Measurements from ENCODE around the gene GTF3C2. TPM values are rescaled to one million over a fixed set of nuclear protein-coding genes. Genes with fewer than 3 reads are reported as not detected.
A peak's percentile ranks its signal among the peaks of the same experiment; 100 is the strongest.

GTF3C2 gene
- total RNA-seq, 2 donors from 2014 or later = 19.1 to 19.7 TPM

- peak overlapping the region; percentile 15 to 29 for H3K27ac ChIP-seq
- H3K4me1 ChIP-seq = peaks cover 0 to 46% of the 10 kb centered on the region in 2 donors
- H3K4me3 ChIP-seq = no peak overlapping the region
These were observed 64.7 kb downstream of the GTF3C2 start for GRCh38 chr2:27291865-27292264.

DNA sequence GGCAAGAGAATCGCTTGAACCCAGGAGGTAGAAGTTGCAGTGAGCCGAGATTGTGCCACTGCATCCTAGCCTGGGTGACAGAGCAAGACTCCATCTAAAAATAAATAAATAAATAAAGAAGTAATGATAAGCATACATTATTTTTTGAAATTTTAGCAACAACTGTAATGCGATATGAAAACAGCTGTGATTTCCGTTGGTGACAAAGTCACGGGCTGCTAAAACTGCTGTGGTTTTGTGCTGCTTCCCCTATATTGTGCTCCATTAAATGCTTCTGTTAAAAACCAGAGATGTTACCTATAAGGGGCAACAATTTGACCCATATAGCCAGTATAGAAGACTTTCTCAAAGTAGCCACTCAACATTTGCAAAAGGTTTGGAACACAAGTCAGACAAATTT, 66.0 kb downstream of the GTF3C2 start:
- H3K4me1 ChIP-seq = peaks cover 0 to 48% of the 10 kb centered on the region in 2 donors
- no peak overlapping the region for H3K4me3 ChIP-seq
- H3K27me3 ChIP-seq = no peaks in the 10 kb centered on the region
- H3K9me3 ChIP-seq = no peaks in the 10 kb centered on the region
- DNase-seq (ENCODE audit: low spot score) = no peak
- TF ChIP-seq CTCF (IDR thresholded peaks at IDR 0.05) = no peak
- H3K36me3 ChIP-seq = no peaks in the 10 kb centered on the region
- H3K27ac ChIP-seq = no peak overlapping the region

More at GRCh38 chr2:27291865-27292264, 64.7 kb downstream of the GTF3C2 start:
- TF ChIP-seq CTCF (IDR thresholded peaks at IDR 0.05) = no peak
- DNase-seq (ENCODE audit: low spot score) = no peak
- no peaks in the 10 kb centered on the region for H3K27me3 ChIP-seq
- no peaks in the 10 kb centered on the region for H3K36me3 ChIP-seq
- no peaks in the 10 kb centered on the region for H3K9me3 ChIP-seq

DNA sequence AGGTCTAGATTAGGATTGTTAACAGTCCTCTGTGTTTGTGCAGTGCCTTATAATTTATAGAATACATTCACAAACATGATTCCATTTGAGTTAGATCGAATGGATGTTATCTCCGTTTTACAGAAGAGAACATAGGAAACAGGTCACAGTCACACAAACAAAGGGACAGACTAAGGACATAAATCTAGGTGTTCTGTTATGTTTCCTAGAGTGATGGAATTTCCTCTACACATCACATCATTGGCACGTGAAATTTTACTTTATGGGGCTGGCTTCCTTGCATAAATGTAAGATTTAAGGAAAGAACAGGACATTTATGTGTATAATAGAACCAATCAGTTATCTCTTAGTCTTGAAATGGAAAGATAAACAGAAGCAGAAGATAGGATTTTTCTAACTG, 68.0 kb downstream of the GTF3C2 start:
- no peak for TF ChIP-seq CTCF (IDR thresholded peaks at IDR 0.05)
- H3K27me3 ChIP-seq = no peaks in the 10 kb centered on the region
- peak overlapping the region in 1 of 2 donors; percentile 21 for H3K27ac ChIP-seq
- H3K9me3 ChIP-seq = no peaks in the 10 kb centered on the region
- no peaks in the 10 kb centered on the region for H3K36me3 ChIP-seq
- no peak overlapping the region for H3K4me3 ChIP-seq
- H3K4me1 ChIP-seq = peaks cover 0 to 35% of the 10 kb centered on the region in 2 donors
- DNase-seq (ENCODE audit: low spot score) = no peak

DNA sequence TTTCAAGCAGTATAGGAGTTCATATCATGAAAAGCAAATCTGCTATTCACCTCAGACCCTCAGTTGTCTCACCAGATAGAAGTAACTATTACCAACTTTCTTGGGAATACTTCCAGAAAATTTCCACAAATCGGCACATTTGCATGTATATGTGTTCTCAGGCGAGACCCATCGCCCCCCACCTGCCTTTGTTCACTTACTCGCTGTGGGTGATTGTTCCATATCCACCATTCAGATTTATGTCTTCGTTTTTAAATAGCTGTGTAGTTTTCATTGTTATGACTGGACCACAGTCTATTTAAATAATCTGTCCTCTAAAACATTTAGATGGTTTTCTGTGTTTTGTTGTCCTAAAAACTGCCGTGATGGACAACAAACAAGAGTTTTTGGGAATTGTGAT, 71.1 kb downstream of the GTF3C2 start:
- Histone ChIP-seq H3K36me3 (no peaks in the 10 kb centered on the region), H3K4me1 (peaks cover 0 to 37% of the 10 kb centered on the region in 2 donors), H3K27ac (peak overlapping the region in 1 of 2 donors; percentile 19), H3K9me3 (no peaks in the 10 kb centered on the region), H3K4me3 (peak overlapping the region; percentile 48 to 65), H3K27me3 (no peaks in the 10 kb centered on the region)
- no peak for DNase-seq (ENCODE audit: low spot score)
- no peak for TF ChIP-seq CTCF (IDR thresholded peaks at IDR 0.05)

DNA sequence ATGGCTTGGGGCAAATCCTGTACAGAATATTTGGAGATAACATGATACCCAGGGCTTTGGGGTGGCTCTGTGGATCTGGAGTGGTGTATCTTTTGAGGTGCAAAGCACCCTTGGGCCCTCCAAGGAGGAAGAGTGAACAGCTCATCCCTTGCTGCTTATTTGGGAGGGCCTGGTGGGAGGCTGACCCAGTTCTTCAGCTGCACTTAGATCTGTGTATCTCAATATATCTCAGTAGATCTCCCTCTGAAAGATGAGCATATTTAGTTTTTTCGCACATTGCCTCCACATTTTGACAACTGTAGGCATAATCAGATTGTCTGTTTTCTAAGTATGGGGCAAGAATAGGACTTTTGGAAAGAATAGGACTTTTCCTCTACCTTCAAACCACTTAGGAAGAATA, 71.6 kb downstream of the GTF3C2 start:
- H3K4me3 ChIP-seq = peak overlapping the region; percentile 48 to 65

More for the DNA sequence above, 71.6 kb downstream of the GTF3C2 start:
- Histone ChIP-seq H3K27me3 (no peaks in the 10 kb centered on the region), H3K4me1 (peaks cover 0 to 42% of the 10 kb centered on the region in 2 donors), H3K27ac (peak overlapping the region; percentile 84 to 96), H3K36me3 (no peaks in the 10 kb centered on the region), H3K9me3 (no peaks in the 10 kb centered on the region)
- no peak for TF ChIP-seq CTCF (IDR thresholded peaks at IDR 0.05)
- no peak for DNase-seq (ENCODE audit: low spot score)

All from right atrium auricular region (tissue), 2 donors.